CD4-positive, alpha-beta memory T cell (primary cell): ENCODE measurements around the gene ZNF621. TPM values are rescaled to one million over a fixed set of nuclear protein-coding genes. Genes with fewer than 3 reads are reported as not detected.

Source experiments
- polyA plus RNA-seq, 2 donors: library from polyadenylated mRNA; unstranded; fragments of 300-500 nt; fragmentation: Illumina TruSeq; gene quantifications; one replicate each; pipeline ENCODE4 v1.2.3, GENCODE V29; 2021
- total RNA-seq, 2 experiments: library from RNA; stranded (reverse); gene quantifications; one replicate each; pipeline ENCODE4 v1.2.3, GENCODE V29; 2021

ZNF621 gene
- total and polyA plus RNA-seq, 4 experiments from 2014 or later, result 1.6 to 27.4 (median 13.8) TPM

Other genes with a start within 250 kb of the ZNF621 start
- 10 to 100 TPM; 61.2 TPM for gene EIF1B, start 215.3 kb upstream of the ZNF621 start, total RNA-seq
- 10 to 100 TPM; 36.5 to 59.1 TPM for gene EIF1B, start 215.3 kb upstream of the ZNF621 start, polyA plus RNA-seq
- not detected for gene ENTPD3, start 137.8 kb upstream of the ZNF621 start, total RNA-seq
- not detected for gene ENTPD3, start 137.8 kb upstream of the ZNF621 start, polyA plus RNA-seq
- 1,000 to 10,000 TPM; 2,669 to 2,785 TPM for gene RPL14, start 67.6 kb upstream of the ZNF621 start, total RNA-seq
- gene RPL14, start 67.6 kb upstream of the ZNF621 start, polyA plus RNA-seq, result 1,000 to 10,000 TPM; 1,004 to 1,669 TPM
- 10 to 100 TPM; 14.0 to 16.6 TPM for gene ZNF619, start 47.8 kb upstream of the ZNF621 start, total RNA-seq
- 1 to 10 TPM; 2.3 to 2.9 TPM for gene ZNF619, start 47.8 kb upstream of the ZNF621 start, polyA plus RNA-seq
- 1 to 10 TPM; 3.7 to 3.8 TPM for gene ZNF620, start 18.9 kb upstream of the ZNF621 start, total RNA-seq
- gene ZNF620, start 18.9 kb upstream of the ZNF621 start, polyA plus RNA-seq, result 1 to 10 TPM; 1.2 to 3.4 TPM